ENCODE data around the gene RPS29.

DNA sequence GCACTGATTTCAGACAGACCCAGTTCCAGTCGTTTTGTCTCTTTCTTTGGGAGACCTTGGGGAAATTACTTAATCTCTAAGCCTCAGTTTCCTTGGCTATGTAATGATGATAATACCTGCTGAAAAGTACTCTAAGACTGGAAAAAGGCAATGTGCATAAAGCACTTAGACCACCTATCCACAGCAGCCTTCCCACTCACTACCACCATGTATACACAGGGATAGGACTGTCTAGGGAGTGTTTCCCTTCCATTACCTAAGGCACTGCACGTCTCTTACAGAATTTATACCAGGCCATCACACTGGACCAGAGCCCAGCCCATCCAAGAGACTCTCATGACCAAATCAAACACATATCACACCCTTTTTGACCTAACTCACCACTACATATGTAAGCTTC, 6.3 kb downstream of the RPS29 start:
- TF ChIP-seq REST (IDR thresholded peaks at IDR 0.05; ENCODE audit: low read depth, low read length) (no peak), FOXJ3 (CRISPR knock-in tag; IDR thresholded peaks at IDR 0.05) (no peak), SMC3 (IDR thresholded peaks at IDR 0.05; ENCODE audit: low read depth, low read length) (no peak), TEAD4 (IDR thresholded peaks at IDR 0.05; ENCODE audit: borderline replicate concordance, insufficient read depth) (no peak), CHD2 (IDR thresholded peaks at IDR 0.05; ENCODE audit: low read length, partially characterized antibody) (no peak), EZH2phosphoT487 (IDR thresholded peaks at IDR 0.05; ENCODE audit: borderline replicate concordance, low read depth) (no peak), SIN3A (IDR thresholded peaks at IDR 0.05; ENCODE audit: borderline replicate concordance, low read depth, low read length) (no peak), USF2 (IDR thresholded peaks at IDR 0.05; ENCODE audit: borderline replicate concordance, low read depth, low read length) (no peak)
- TF ChIP-seq, protein P1, sequence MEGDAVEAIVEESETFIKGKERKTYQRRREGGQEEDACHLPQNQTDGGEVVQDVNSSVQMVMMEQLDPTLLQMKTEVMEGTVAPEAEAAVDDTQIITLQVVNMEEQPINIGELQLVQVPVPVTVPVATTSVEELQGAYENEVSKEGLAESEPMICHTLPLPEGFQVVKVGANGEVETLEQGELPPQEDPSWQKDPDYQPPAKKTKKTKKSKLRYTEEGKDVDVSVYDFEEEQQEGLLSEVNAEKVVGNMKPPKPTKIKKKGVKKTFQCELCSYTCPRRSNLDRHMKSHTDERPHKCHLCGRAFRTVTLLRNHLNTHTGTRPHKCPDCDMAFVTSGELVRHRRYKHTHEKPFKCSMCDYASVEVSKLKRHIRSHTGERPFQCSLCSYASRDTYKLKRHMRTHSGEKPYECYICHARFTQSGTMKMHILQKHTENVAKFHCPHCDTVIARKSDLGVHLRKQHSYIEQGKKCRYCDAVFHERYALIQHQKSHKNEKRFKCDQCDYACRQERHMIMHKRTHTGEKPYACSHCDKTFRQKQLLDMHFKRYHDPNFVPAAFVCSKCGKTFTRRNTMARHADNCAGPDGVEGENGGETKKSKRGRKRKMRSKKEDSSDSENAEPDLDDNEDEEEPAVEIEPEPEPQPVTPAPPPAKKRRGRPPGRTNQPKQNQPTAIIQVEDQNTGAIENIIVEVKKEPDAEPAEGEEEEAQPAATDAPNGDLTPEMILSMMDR (IDR thresholded peaks at IDR 0.05), result no peak
- TF ChIP-seq, protein P2, sequence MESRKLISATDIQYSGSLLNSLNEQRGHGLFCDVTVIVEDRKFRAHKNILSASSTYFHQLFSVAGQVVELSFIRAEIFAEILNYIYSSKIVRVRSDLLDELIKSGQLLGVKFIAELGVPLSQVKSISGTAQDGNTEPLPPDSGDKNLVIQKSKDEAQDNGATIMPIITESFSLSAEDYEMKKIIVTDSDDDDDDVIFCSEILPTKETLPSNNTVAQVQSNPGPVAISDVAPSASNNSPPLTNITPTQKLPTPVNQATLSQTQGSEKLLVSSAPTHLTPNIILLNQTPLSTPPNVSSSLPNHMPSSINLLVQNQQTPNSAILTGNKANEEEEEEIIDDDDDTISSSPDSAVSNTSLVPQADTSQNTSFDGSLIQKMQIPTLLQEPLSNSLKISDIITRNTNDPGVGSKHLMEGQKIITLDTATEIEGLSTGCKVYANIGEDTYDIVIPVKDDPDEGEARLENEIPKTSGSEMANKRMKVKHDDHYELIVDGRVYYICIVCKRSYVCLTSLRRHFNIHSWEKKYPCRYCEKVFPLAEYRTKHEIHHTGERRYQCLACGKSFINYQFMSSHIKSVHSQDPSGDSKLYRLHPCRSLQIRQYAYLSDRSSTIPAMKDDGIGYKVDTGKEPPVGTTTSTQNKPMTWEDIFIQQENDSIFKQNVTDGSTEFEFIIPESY (IDR thresholded peaks at IDR 0.05; ENCODE audit: borderline replicate concordance, low read depth), result no peak
